CD4-positive, alpha-beta T cell (primary cell): ENCODE data around the gene STK40. TPM values are rescaled to one million over a fixed set of nuclear protein-coding genes. Genes with fewer than 3 reads are reported as not detected.
A peak's percentile ranks its signal among the peaks of the same experiment; 100 is the strongest.

Source experiments
- ATAC-seq: fragments of 200-7000 bp; cut with Tn5 transposase; one replicate; pipeline ENCODE4 v1.10.0; 2022; ENCODE audit warnings: mild to moderate bottlenecking; ENCODE audit not compliant: poor library complexity
- CTCF ChIA-PET: fragments of 350-600 bp; sonication (Branson Sonifier 250); formaldehyde crosslinking; loops from one replicate; lab custom pipeline; 2021; ENCODE audit warnings: antibody characterized with exemption, inconsistent platforms; lab: Charles Lee
- POLR2A ChIA-PET: fragments of 350-600 bp; sonication (Branson Sonifier 250); formaldehyde crosslinking; loops from one replicate; lab custom pipeline; 2021; ENCODE audit warnings: antibody characterized with exemption, inconsistent platforms; lab: Charles Lee
- DNase-seq, 14 experiments: peaks; one replicate each; pipeline ENCODE4 v3.0.0-alpha.2; 2013 to 2020; ENCODE audit warnings: mixed read lengths in 2 of 14
- H3K27ac ChIP-seq, 2 donors: one replicate each; pipeline versions ENCODE4 v1.5.1 to v1.7.0; 2013; ENCODE audit warnings: low read length in 2 of 2, low read depth in 1 of 2, mild to moderate bottlenecking in 1 of 2
- H3K27me3 ChIP-seq, 2 experiments: 1 replicate in 1 of 2; 2 replicates in 1 of 2; pipeline versions ENCODE4 v1.6.1 to v1.7.0; 2013; ENCODE audit warnings: low read length in 2 of 2, control low read depth in 1 of 2, mild to moderate bottlenecking in 1 of 2, moderate library complexity in 1 of 2; ENCODE audit not compliant: insufficient read depth in 2 of 2, control insufficient read depth in 1 of 2
- H3K36me3 ChIP-seq: one replicate; pipeline ENCODE4 v1.6.1; 2013; ENCODE audit warnings: low read length, control low read depth; ENCODE audit not compliant: insufficient read depth
- H3K4me1 ChIP-seq: one replicate; pipeline ENCODE4 v1.6.1; 2013; ENCODE audit warnings: low read length, control low read depth; ENCODE audit not compliant: insufficient read depth
- H3K4me3 ChIP-seq: one replicate; pipeline ENCODE4 v1.5.1; 2013; ENCODE audit warnings: mild to moderate bottlenecking, low read length, moderate library complexity
- H3K9me3 ChIP-seq, 2 experiments: 1 replicate in 1 of 2; 2 replicates in 1 of 2; pipeline versions ENCODE4 v1.6.1 to v1.7.0; 2013; ENCODE audit warnings: low read length in 2 of 2, mild to moderate bottlenecking in 2 of 2, control low read depth in 1 of 2, moderate library complexity in 1 of 2; ENCODE audit not compliant: control insufficient read depth in 1 of 2, insufficient read depth in 1 of 2
- H3K27ac Mint-ChIP-seq: one replicate; pipeline ENCODE4 v1.8.0; 2020; ENCODE audit warnings: mixed read lengths
- H3K27me3 Mint-ChIP-seq: one replicate; pipeline ENCODE4 v1.8.0; 2021; ENCODE audit warnings: mixed read lengths
- H3K36me3 Mint-ChIP-seq: one replicate; pipeline ENCODE4 v1.8.0; 2021; ENCODE audit warnings: low read depth, mixed read lengths
- H3K4me1 Mint-ChIP-seq: one replicate; pipeline ENCODE4 v1.8.0; 2021; ENCODE audit warnings: low read depth, mixed read lengths
- H3K4me3 Mint-ChIP-seq: one replicate; pipeline ENCODE4 v1.8.0; 2020; ENCODE audit warnings: mild to moderate bottlenecking, mixed read lengths
- H3K9me3 Mint-ChIP-seq: one replicate; pipeline ENCODE4 v1.8.0; 2020; ENCODE audit warnings: mixed read lengths
- intact Hi-C, 2 experiments: fragments of 100-400 bp; cut with DNase I in 1 of 2; cut with micrococcal nuclease in 1 of 2; formaldehyde crosslinking; loops; one replicate each; pipeline versions ENCODE4 v1.15.1 to v1.9.0; 2023 to 2025; cut with DNase I, micrococcal nuclease
- total RNA-seq, 174 experiments: library from RNA in 2 of 174; stranded (reverse) in 2 of 174; gene quantifications; one replicate each; pipeline ENCODE4 v1.2.3 and lab custom pipeline; 2021 to 2026
- TF ChIP-seq, protein P1 (sequence below): fragments of 200-600 bp; IDR thresholded peaks from one replicate; pipeline ENCODE4 v1.8.0; 2022; ENCODE audit warnings: antibody characterized with exemption, mild to moderate bottlenecking

Gene STK40
- total RNA-seq, 2 experiments from 2014 or later = 17.8 to 20.7 TPM

DNA sequence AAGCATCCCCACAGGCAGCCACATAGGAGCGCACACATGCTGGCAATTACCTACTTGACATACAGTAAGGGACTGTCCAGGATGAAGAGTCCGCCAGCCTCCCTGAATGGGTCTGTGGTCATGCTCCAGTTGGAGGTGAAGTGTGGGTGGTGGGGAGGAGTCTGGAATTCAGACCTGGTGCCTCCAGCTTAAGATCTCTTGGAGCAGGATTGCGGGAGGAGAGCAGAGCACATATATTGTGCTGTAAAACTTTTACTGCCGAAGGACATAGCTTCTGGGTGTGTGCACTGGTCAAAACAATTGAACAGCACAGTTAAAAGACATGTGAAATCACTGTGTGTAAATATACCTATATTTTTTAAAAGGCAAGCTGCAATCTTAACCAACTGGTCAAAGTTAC is 17.9 kb downstream of the STK40 start:
- Mint-ChIP-seq H3K4me1 (peaks cover 64% of the 10 kb centered on the region), H3K9me3 (no peaks in the 10 kb centered on the region), H3K27me3 (no peaks in the 10 kb centered on the region), H3K27ac (peak overlapping the region; percentile 96), H3K36me3 (peaks cover 21% of the 10 kb centered on the region), H3K4me3 (no peak overlapping the region)
- DNase-seq (no peak), ATAC-seq (no peak)
- peaks cover 6% of the 10 kb centered on the region for H3K36me3 ChIP-seq
- H3K27ac ChIP-seq = peak overlapping the region; percentile 65 to 72
- ChIA-PET CTCF (interaction anchor here (1.2 to 4.5 kb wide), 9 partner anchors 9 to 218 kb away, joined by 3 to 43 read pairs (median 8); partner anchors contain the start of genes LSM10, MRPS15, SH3D21 and STK40), POLR2A (interaction anchor here (0.5 to 5.2 kb wide), 13 partner anchors 11 to 218 kb away, joined by 3 to 73 read pairs (median 6); partner anchors contain the start of genes EVA1B, SH3D21, STK40 and TRAPPC3)
- no peaks in the 10 kb centered on the region for H3K9me3 ChIP-seq
- H3K27me3 ChIP-seq = no peaks in the 10 kb centered on the region
- H3K4me3 ChIP-seq = no peak overlapping the region
- TF ChIP-seq, protein P1, sequence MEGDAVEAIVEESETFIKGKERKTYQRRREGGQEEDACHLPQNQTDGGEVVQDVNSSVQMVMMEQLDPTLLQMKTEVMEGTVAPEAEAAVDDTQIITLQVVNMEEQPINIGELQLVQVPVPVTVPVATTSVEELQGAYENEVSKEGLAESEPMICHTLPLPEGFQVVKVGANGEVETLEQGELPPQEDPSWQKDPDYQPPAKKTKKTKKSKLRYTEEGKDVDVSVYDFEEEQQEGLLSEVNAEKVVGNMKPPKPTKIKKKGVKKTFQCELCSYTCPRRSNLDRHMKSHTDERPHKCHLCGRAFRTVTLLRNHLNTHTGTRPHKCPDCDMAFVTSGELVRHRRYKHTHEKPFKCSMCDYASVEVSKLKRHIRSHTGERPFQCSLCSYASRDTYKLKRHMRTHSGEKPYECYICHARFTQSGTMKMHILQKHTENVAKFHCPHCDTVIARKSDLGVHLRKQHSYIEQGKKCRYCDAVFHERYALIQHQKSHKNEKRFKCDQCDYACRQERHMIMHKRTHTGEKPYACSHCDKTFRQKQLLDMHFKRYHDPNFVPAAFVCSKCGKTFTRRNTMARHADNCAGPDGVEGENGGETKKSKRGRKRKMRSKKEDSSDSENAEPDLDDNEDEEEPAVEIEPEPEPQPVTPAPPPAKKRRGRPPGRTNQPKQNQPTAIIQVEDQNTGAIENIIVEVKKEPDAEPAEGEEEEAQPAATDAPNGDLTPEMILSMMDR = no peak
- intact Hi-C loops = loop anchor here (2.0 to 5.0 kb wide), 5 partner anchors 17 to 61 kb away; partner anchors contain the start of genes SH3D21 (in 2 of the 2), EVA1B (in 1 of the 2) and STK40 (in 1 of the 2)
- H3K4me1 ChIP-seq = peaks cover 65% of the 10 kb centered on the region

DNA sequence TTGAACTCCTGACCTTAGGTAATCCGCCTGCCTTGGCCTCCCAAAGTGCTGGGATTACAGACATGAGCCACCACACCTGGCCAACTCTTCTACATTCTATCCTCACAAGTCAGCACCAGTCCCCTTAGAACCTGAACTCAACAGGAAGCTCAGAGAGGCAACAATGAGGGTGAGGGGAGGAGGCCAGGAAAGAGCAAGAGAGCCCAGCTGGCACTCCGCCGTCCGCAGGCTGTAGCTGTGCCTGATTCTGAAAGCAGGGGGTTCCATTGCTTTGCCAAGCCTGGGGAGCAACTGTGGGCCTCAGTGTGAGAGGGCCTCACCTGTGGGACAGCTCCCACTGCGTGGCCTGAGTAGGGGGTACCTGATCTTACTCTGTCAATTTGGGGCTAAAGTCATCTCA is 18.7 kb downstream of the STK40 start:
- peaks cover 56% of the 10 kb centered on the region for H3K4me1 Mint-ChIP-seq
- intact Hi-C loops = loop anchor here (5.0 kb wide), 2 partner anchors 45 to 60 kb away; partner anchors contain the start of genes EVA1B (in 1 of the 2) and SH3D21 (in 1 of the 2)
- DNase-seq = peak in 13 of 14 experiments; percentile 15 to 79 (median 44)

DNA sequence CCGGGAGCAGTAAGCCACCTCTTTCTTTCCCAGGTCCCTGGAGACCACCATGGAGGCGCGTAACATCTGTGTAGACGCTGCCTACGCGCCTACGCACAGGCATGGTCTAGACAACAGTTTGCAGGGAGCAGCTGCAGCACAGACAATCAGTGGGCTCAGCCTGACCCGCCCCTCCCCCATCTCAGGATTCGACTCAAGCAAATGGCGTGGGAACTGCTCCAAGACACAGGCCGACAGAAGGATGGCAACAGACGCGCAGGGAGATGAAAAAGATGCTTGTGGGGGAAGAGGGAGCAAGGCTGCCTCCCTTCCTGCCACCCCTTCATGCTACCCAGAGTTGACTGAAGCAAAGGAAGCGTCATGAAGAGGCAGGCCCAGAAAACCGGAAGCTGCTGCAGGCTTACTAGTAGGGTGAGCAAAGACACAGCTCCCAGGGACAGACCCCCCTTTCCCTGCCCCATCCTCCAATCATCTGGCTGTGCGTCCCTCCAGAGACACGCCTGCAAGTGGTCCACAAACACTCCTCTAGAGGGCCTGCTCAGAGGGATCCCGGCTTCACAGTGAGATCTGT is 19.5 kb downstream of the STK40 start:
- Mint-ChIP-seq H3K36me3 (peaks cover 33% of the 10 kb centered on the region), H3K27ac (peak overlapping the region; percentile 96), H3K9me3 (no peaks in the 10 kb centered on the region), H3K4me1 (peaks cover 55% of the 10 kb centered on the region), H3K4me3 (peak overlapping the region; percentile 31), H3K27me3 (no peaks in the 10 kb centered on the region)
- intact Hi-C loops = loop anchor here (5.0 kb wide), 2 partner anchors 44 to 59 kb away; partner anchors contain the start of genes EVA1B (in 1 of the 2) and SH3D21 (in 1 of the 2)
- Histone ChIP-seq H3K27ac (peak overlapping the region; percentile 64 to 65), H3K27me3 (no peaks in the 10 kb centered on the region), H3K9me3 (no peaks in the 10 kb centered on the region), H3K4me1 (peaks cover 59% of the 10 kb centered on the region), H3K36me3 (peaks cover 18% of the 10 kb centered on the region), H3K4me3 (no peak overlapping the region)
- peak; percentile 38 to 84 (median 62) for DNase-seq
- ChIA-PET POLR2A (interaction anchor here (1.2 to 5.2 kb wide), 14 partner anchors 10 to 142 kb away, joined by 4 to 73 read pairs (median 9); partner anchors contain the start of genes EVA1B, LSM10, MRPS15 and OSCP1), CTCF (interaction anchor here (2.0 to 4.5 kb wide), 2 partner anchors 20 to 23 kb away, joined by 8 to 43 read pairs; partner anchors contain the start of gene STK40)
- TF ChIP-seq, protein P1 = no peak
- ATAC-seq = peak; percentile 88

More for the DNA sequence above, 18.7 kb downstream of the STK40 start:
- H3K27ac Mint-ChIP-seq = peak overlapping the region; percentile 96
- TF ChIP-seq, protein P1 = no peak
- ChIA-PET POLR2A (interaction anchor here (0.7 to 5.2 kb wide), 17 partner anchors 11 to 218 kb away, joined by 3 to 73 read pairs (median 8); partner anchors contain the start of genes EVA1B, LSM10, MRPS15 and OSCP1), CTCF (interaction anchor here (0.7 to 4.5 kb wide), 4 partner anchors 19 to 61 kb away, joined by 3 to 43 read pairs (median 6); partner anchors contain the start of genes SH3D21 and STK40)
- Histone ChIP-seq H3K9me3 (no peaks in the 10 kb centered on the region), H3K4me3 (peak overlapping the region; percentile 5), H3K4me1 (peaks cover 58% of the 10 kb centered on the region), H3K36me3 (peaks cover 12% of the 10 kb centered on the region), H3K27ac (peak overlapping the region; percentile 65 to 72), H3K27me3 (no peaks in the 10 kb centered on the region)
- H3K27me3 Mint-ChIP-seq = no peaks in the 10 kb centered on the region
- H3K36me3 Mint-ChIP-seq = peaks cover 25% of the 10 kb centered on the region
- no peaks in the 10 kb centered on the region for H3K9me3 Mint-ChIP-seq
- ATAC-seq = peak; percentile 38
- H3K4me3 Mint-ChIP-seq = peak overlapping the region; percentile 31
